ENCODE results near the gene BRD7. TPM values are rescaled to one million over a fixed set of nuclear protein-coding genes. Genes with fewer than 3 reads are reported as not detected.

BRD7 gene
- total RNA-seq, 1 experiment from 2014 or later, result 45.6 TPM

DNA sequence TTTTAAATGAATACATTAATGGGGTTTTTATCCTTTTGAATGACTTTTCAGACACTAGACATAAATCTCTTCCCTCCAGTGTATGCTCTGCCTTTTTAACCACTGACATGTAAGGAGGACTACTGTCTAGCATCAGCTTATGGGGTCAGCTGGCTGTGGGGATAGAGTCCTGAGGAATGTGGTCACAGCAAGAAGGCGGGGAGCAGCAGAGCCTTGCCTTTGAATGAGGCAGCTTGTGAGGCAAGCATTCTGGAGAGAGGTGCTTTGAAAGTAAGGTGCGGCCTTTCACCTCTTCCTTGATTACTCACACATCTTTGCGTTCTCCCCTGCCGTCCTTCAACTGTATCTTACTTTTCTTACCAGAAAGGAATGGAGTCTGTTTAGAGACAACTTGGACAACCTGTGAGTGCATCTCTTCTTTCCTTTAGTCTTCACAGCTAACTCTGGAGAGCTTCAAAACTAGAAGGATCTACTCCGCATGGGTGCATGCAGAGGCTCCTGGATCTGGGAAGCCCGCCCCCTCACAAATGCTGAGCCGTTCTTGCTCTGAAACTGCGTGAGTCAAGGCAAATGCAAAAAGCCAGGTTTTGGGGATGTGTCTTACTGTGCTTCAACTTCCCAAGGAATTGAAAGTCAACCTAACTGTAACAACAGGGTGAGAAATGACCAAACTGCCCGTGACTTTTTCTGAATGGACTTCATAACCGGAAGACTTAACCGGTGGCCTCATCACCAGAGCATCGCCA lies 52.5 kb downstream of the BRD7 start:
- H3K9me3 ChIP-seq (ENCODE audit: control insufficient read depth, insufficient read depth, low read depth, low read length), result no peaks in the 10 kb centered on the region
- DNase-seq (ENCODE audit: low read depth, low spot score) (no peak), ATAC-seq (no peak)
- H3K27ac ChIP-seq (ENCODE audit: low read length), result no peak overlapping the region
- H3K27me3 ChIP-seq (ENCODE audit: control insufficient read depth, insufficient read depth, low read length), result no peaks in the 10 kb centered on the region
- in situ Hi-C loops (cut with HindIII; ENCODE audit: low pct_unique_long_range_greater_than_20kb, low sequenced_read_pairs) (no loop called here), intact Hi-C loops (cut with micrococcal nuclease; ENCODE audit: unreplicated experiment) (no loop called here)
- peaks cover 15% of the 10 kb centered on the region for H3K36me3 ChIP-seq (ENCODE audit: control insufficient read depth, insufficient read depth, low read length)
- ChIA-PET POLR2A (no interaction called here), CTCF (no interaction called here)
- no peak overlapping the region for H3K4me3 ChIP-seq (ENCODE audit: low read depth in 2 of 2, low read length in 2 of 2)
- H3K4me1 ChIP-seq (ENCODE audit: control insufficient read depth, insufficient read depth, low read length), result no peaks in the 10 kb centered on the region
- no TSS peak for BruUV-seq (replicated peaks)
- TF ChIP-seq, protein P1, sequence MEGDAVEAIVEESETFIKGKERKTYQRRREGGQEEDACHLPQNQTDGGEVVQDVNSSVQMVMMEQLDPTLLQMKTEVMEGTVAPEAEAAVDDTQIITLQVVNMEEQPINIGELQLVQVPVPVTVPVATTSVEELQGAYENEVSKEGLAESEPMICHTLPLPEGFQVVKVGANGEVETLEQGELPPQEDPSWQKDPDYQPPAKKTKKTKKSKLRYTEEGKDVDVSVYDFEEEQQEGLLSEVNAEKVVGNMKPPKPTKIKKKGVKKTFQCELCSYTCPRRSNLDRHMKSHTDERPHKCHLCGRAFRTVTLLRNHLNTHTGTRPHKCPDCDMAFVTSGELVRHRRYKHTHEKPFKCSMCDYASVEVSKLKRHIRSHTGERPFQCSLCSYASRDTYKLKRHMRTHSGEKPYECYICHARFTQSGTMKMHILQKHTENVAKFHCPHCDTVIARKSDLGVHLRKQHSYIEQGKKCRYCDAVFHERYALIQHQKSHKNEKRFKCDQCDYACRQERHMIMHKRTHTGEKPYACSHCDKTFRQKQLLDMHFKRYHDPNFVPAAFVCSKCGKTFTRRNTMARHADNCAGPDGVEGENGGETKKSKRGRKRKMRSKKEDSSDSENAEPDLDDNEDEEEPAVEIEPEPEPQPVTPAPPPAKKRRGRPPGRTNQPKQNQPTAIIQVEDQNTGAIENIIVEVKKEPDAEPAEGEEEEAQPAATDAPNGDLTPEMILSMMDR (IDR thresholded peaks at IDR 0.05), result no peak
- TF ChIP-seq SIN3A (IDR thresholded peaks at IDR 0.05; ENCODE audit: borderline replicate concordance, insufficient read depth, low read depth, low read length), result no peak
- TF ChIP-seq, protein P2, sequence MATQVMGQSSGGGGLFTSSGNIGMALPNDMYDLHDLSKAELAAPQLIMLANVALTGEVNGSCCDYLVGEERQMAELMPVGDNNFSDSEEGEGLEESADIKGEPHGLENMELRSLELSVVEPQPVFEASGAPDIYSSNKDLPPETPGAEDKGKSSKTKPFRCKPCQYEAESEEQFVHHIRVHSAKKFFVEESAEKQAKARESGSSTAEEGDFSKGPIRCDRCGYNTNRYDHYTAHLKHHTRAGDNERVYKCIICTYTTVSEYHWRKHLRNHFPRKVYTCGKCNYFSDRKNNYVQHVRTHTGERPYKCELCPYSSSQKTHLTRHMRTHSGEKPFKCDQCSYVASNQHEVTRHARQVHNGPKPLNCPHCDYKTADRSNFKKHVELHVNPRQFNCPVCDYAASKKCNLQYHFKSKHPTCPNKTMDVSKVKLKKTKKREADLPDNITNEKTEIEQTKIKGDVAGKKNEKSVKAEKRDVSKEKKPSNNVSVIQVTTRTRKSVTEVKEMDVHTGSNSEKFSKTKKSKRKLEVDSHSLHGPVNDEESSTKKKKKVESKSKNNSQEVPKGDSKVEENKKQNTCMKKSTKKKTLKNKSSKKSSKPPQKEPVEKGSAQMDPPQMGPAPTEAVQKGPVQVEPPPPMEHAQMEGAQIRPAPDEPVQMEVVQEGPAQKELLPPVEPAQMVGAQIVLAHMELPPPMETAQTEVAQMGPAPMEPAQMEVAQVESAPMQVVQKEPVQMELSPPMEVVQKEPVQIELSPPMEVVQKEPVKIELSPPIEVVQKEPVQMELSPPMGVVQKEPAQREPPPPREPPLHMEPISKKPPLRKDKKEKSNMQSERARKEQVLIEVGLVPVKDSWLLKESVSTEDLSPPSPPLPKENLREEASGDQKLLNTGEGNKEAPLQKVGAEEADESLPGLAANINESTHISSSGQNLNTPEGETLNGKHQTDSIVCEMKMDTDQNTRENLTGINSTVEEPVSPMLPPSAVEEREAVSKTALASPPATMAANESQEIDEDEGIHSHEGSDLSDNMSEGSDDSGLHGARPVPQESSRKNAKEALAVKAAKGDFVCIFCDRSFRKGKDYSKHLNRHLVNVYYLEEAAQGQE (IDR thresholded peaks at IDR 0.05; ENCODE audit: insufficient read depth in 1 of 2, low read depth in 2 of 2, low read length in 1 of 2), result no peak
- TF ChIP-seq TCF7L2 (IDR thresholded peaks at IDR 0.05; ENCODE audit: low read depth, low read length), result no peak
- no peak for TF ChIP-seq POLR2AphosphoS5 (IDR thresholded peaks at IDR 0.05; ENCODE audit: low read depth, low read length)

GRCh38 chr16:50315346-50315997 lies 53.3 kb downstream of the BRD7 start:
- CTCF ChIA-PET, result no interaction called here
- in situ Hi-C loops (cut with HindIII; ENCODE audit: low pct_unique_long_range_greater_than_20kb, low sequenced_read_pairs), result no loop called here
- BruUV-seq (replicated peaks), result no TSS peak
- ATAC-seq (no peak), DNase-seq (ENCODE audit: low read depth, low spot score) (no peak)
- Histone ChIP-seq H3K27me3 (ENCODE audit: control insufficient read depth, insufficient read depth, low read length) (no peaks in the 10 kb centered on the region), H3K27ac (ENCODE audit: low read length) (no peak overlapping the region), H3K4me1 (ENCODE audit: control insufficient read depth, insufficient read depth, low read length) (no peaks in the 10 kb centered on the region), H3K9me3 (ENCODE audit: control insufficient read depth, insufficient read depth, low read depth, low read length) (no peaks in the 10 kb centered on the region), H3K36me3 (ENCODE audit: control insufficient read depth, insufficient read depth, low read length) (peaks cover 15% of the 10 kb centered on the region), H3K4me3 (ENCODE audit: low read depth in 2 of 2, low read length in 2 of 2) (no peak overlapping the region)
- POLR2A ChIA-PET, result no interaction called here
- intact Hi-C loops (cut with micrococcal nuclease; ENCODE audit: unreplicated experiment), result no loop called here
- TF ChIP-seq SIN3A (IDR thresholded peaks at IDR 0.05; ENCODE audit: borderline replicate concordance, insufficient read depth, low read depth, low read length) (no peak), TCF7L2 (IDR thresholded peaks at IDR 0.05; ENCODE audit: low read depth, low read length) (no peak), POLR2AphosphoS5 (IDR thresholded peaks at IDR 0.05; ENCODE audit: low read depth, low read length) (no peak)
- TF ChIP-seq, protein P2 (IDR thresholded peaks at IDR 0.05; ENCODE audit: insufficient read depth in 1 of 2, low read depth in 2 of 2, low read length in 1 of 2), result no peak
- TF ChIP-seq, protein P1 (IDR thresholded peaks at IDR 0.05), result no peak
